HAP-1 (cell line): ENCODE results near the gene RNF4.

Experiments used
- DNase-seq, 2 experiments: peaks; one replicate each; pipeline ENCODE4 v3.0.0-alpha.2; 2016 to 2020; ENCODE audit warnings: low spot score in 2 of 2
- H3K27me3 ChIP-seq: fragments of 250-450 bp; sonication (Bioruptor Pico); 2 replicates; pipeline ENCODE4 v1.5.1; 2020; ENCODE audit warnings: low read depth, mild to moderate bottlenecking, moderate library complexity
- H3K36me3 ChIP-seq: fragments of 250-450 bp; sonication (Bioruptor Pico); replicated peaks from 2 replicates; pipeline ENCODE4 v1.5.1; 2020; ENCODE audit warnings: mild to moderate bottlenecking
- H3K4me1 ChIP-seq: fragments of 250-450 bp; sonication (Bioruptor Pico); 2 replicates; pipeline ENCODE4 v1.5.1; 2020; ENCODE audit warnings: mild to moderate bottlenecking
- H3K4me3 ChIP-seq: fragments of 250-450 bp; sonication (Bioruptor Pico); 2 replicates; pipeline ENCODE4 v1.5.1; 2020; ENCODE audit warnings: mild to moderate bottlenecking, moderate library complexity
- H3K9me3 ChIP-seq: fragments of 250-450 bp; sonication (Bioruptor Pico); 2 replicates; pipeline ENCODE4 v1.5.1; 2020; ENCODE audit warnings: mild to moderate bottlenecking, moderate library complexity
- in situ Hi-C: fragments of 300-500 bp; cut with MboI; formaldehyde crosslinking; loops from 3 replicates; pipeline ENCODE4 v1.14.3; 2020; ENCODE audit warnings: low sequenced_read_pairs, inconsistent platforms, mixed read lengths

Gene RNF4

GRCh38 chr4:2432004-2432403 is 36.9 kb upstream of the RNF4 start:
- Histone ChIP-seq H3K36me3 (no peaks in the 10 kb centered on the region), H3K9me3 (no peaks in the 10 kb centered on the region), H3K4me1 (no peaks in the 10 kb centered on the region), H3K27me3 (no peaks in the 10 kb centered on the region), H3K4me3 (no peak overlapping the region)
- in situ Hi-C loops, result no loop called here
- no peak for DNase-seq

GRCh38 chr4:2432991-2433530 is 35.8 kb upstream of the RNF4 start:
- H3K4me1 ChIP-seq, result no peaks in the 10 kb centered on the region
- H3K9me3 ChIP-seq, result no peaks in the 10 kb centered on the region
- H3K36me3 ChIP-seq, result no peaks in the 10 kb centered on the region
- no peaks in the 10 kb centered on the region for H3K27me3 ChIP-seq
- no peak for DNase-seq
- in situ Hi-C loops, result no loop called here
- no peak overlapping the region for H3K4me3 ChIP-seq

- DNase-seq, result no peak
- Histone ChIP-seq H3K36me3 (no peaks in the 10 kb centered on the region), H3K4me3 (no peak overlapping the region), H3K9me3 (no peaks in the 10 kb centered on the region), H3K27me3 (no peaks in the 10 kb centered on the region), H3K4me1 (no peaks in the 10 kb centered on the region)
- in situ Hi-C loops, result no loop called here
Measured at GRCh38 chr4:2433609-2434350, 35.1 kb upstream of the RNF4 start.

GRCh38 chr4:2434420-2434819 is 34.5 kb upstream of the RNF4 start:
- Histone ChIP-seq H3K4me1 (no peaks in the 10 kb centered on the region), H3K4me3 (no peak overlapping the region), H3K9me3 (no peaks in the 10 kb centered on the region), H3K36me3 (no peaks in the 10 kb centered on the region), H3K27me3 (no peaks in the 10 kb centered on the region)
- no peak for DNase-seq
- in situ Hi-C loops, result no loop called here

DNA sequence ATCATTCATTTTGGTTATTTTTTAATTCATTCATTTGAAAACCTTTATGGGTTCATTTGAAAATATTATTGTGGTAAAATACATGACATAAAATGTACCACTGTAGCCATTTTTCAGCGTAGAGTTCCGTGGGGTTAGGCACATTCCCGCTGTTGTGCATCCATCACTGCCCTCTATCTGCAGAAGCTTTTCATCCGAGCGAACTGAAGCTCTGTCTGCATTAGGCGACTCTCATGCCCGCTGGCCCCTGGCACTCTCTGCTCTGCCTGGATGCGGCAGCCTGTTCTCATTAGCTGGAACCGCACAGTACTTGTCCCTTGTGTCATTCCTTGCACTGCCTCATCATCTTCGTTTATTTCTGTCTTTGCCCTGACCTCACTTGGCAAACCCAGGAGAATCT is 32.6 kb upstream of the RNF4 start:
- H3K27me3 ChIP-seq, result no peaks in the 10 kb centered on the region
- in situ Hi-C loops, result no loop called here
- no peaks in the 10 kb centered on the region for H3K4me1 ChIP-seq
- DNase-seq, result no peak
- H3K9me3 ChIP-seq, result no peaks in the 10 kb centered on the region
- no peak overlapping the region for H3K4me3 ChIP-seq
- H3K36me3 ChIP-seq, result no peaks in the 10 kb centered on the region

GRCh38 chr4:2436761-2437474 is 32.0 kb upstream of the RNF4 start:
- Histone ChIP-seq H3K4me1 (no peaks in the 10 kb centered on the region), H3K4me3 (no peak overlapping the region), H3K36me3 (no peaks in the 10 kb centered on the region), H3K9me3 (no peaks in the 10 kb centered on the region), H3K27me3 (no peaks in the 10 kb centered on the region)
- DNase-seq, result no peak
- in situ Hi-C loops, result no loop called here

- no peak for DNase-seq
- no peaks in the 10 kb centered on the region for H3K36me3 ChIP-seq
- H3K4me1 ChIP-seq, result no peaks in the 10 kb centered on the region
- no peaks in the 10 kb centered on the region for H3K9me3 ChIP-seq
- H3K27me3 ChIP-seq, result no peaks in the 10 kb centered on the region
- in situ Hi-C loops, result no loop called here
- no peak overlapping the region for H3K4me3 ChIP-seq
Measured at GRCh38 chr4:2437475-2438215, 31.3 kb upstream of the RNF4 start.

- in situ Hi-C loops, result no loop called here
- no peak for DNase-seq
Measured at GRCh38 chr4:2438822-2439718, 29.8 kb upstream of the RNF4 start.

GRCh38 chr4:2441393-2442174 is 27.3 kb upstream of the RNF4 start:
- in situ Hi-C loops, result loop anchor here (10.0 kb wide), 1 partner anchor 217 kb away; no protein-coding TSS in a partner anchor

More at GRCh38 chr4:2438822-2439718, 29.8 kb upstream of the RNF4 start:
- H3K36me3 ChIP-seq, result no peaks in the 10 kb centered on the region
- H3K4me1 ChIP-seq, result no peaks in the 10 kb centered on the region
- H3K9me3 ChIP-seq, result no peaks in the 10 kb centered on the region
- no peak overlapping the region for H3K4me3 ChIP-seq
- no peaks in the 10 kb centered on the region for H3K27me3 ChIP-seq

DNA sequence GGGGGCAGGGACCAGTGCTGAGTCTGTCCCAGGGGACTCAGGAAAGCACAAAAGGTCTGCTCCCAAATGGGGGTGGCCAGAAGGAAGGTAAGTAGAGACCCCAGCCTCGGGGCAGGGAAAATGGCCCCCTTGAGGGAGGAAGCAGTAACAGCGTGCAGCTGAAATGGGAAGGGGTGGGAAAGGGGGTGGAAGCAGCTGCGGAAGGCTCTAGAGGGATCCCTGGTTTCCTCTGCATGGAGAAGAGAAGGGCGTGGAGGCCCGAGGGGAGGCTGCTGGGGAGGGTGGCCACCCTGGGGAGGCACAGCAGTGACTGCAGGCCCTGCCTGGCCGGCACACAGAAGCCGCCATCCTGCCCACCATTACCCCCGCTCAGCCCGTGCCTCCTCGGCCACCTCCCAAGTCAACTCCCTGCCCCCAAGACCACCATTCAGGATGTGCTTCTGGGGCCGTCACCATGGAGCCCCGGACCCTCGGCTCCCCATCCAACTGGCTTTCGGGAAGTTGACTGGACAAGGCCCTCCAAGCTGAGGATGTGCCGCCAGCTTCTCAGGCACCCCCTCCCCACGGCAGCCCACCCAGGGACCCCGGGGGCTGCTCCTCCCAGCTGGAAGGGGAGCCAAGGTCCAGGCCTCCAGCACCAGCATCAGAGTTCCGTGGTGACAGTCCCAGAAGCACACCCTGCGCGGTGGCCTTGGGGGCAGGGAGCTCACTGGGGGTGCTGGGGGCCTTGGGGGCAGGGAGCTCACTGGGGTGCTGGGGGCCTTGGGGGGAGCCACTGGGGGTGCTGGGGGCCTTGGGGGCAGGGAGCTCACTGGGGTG is 26.5 kb upstream of the RNF4 start:
- Histone ChIP-seq H3K4me3 (no peak overlapping the region), H3K27me3 (no peaks in the 10 kb centered on the region), H3K36me3 (no peaks in the 10 kb centered on the region), H3K4me1 (no peaks in the 10 kb centered on the region), H3K9me3 (no peaks in the 10 kb centered on the region)
- peak in 1 of 2 experiments; percentile 28 for DNase-seq
- in situ Hi-C loops, result loop anchor here (10.0 kb wide), 1 partner anchor 218 kb away; no protein-coding TSS in a partner anchor

More at GRCh38 chr4:2441393-2442174, 27.3 kb upstream of the RNF4 start:
- H3K4me3 ChIP-seq, result no peak overlapping the region
- no peaks in the 10 kb centered on the region for H3K9me3 ChIP-seq
- H3K36me3 ChIP-seq, result no peaks in the 10 kb centered on the region
- H3K4me1 ChIP-seq, result no peaks in the 10 kb centered on the region
- peak; percentile 63 to 93 for DNase-seq
- H3K27me3 ChIP-seq, result no peaks in the 10 kb centered on the region

GRCh38 chr4:2443061-2443730 is 25.7 kb upstream of the RNF4 start:
- Histone ChIP-seq H3K9me3 (no peaks in the 10 kb centered on the region), H3K4me3 (no peak overlapping the region), H3K27me3 (no peaks in the 10 kb centered on the region), H3K4me1 (no peaks in the 10 kb centered on the region), H3K36me3 (no peaks in the 10 kb centered on the region)
- DNase-seq, result no peak
- in situ Hi-C loops, result loop anchor here (10.0 kb wide), 1 partner anchor 218 kb away; no protein-coding TSS in a partner anchor
